GM15510 (cell line): Measurements from ENCODE around the gene GNG7.

Experiments
- POLR2A ChIP-seq: IDR thresholded peaks from 3 replicates; pipeline ENCODE4 v1.6.1; 2011; ENCODE audit warnings: borderline replicate concordance; ENCODE audit not compliant: insufficient read length; ENCODE audit errors: extremely low read depth

Gene GNG7

GRCh38 chr19:2591537-2592291 lies 110.8 kb downstream of the GNG7 start:
- no peak for TF ChIP-seq POLR2A

- no peak for TF ChIP-seq POLR2A
Observed at GRCh38 chr19:2590630-2591399, 111.7 kb downstream of the GNG7 start.

- TF ChIP-seq POLR2A = no peak
Observed at GRCh38 chr19:2589441-2589840, 113.1 kb downstream of the GNG7 start.

GRCh38 chr19:2588081-2588777 lies 114.3 kb downstream of the GNG7 start:
- no peak for TF ChIP-seq POLR2A

- no peak for TF ChIP-seq POLR2A
Observed at GRCh38 chr19:2587001-2587719, 115.3 kb downstream of the GNG7 start.

GRCh38 chr19:2586196-2586595 lies 116.3 kb downstream of the GNG7 start:
- no peak for TF ChIP-seq POLR2A

GRCh38 chr19:2584002-2584401 lies 118.5 kb downstream of the GNG7 start:
- no peak for TF ChIP-seq POLR2A

- no peak for TF ChIP-seq POLR2A
Observed at GRCh38 chr19:2582984-2583956, 119.2 kb downstream of the GNG7 start.

GRCh38 chr19:2579678-2580280 lies 122.7 kb downstream of the GNG7 start:
- no peak for TF ChIP-seq POLR2A

- no peak for TF ChIP-seq POLR2A
Observed at GRCh38 chr19:2578901-2579677, 123.4 kb downstream of the GNG7 start.

- TF ChIP-seq POLR2A = no peak
Observed at GRCh38 chr19:2578391-2578890, 124.1 kb downstream of the GNG7 start.

- no peak for TF ChIP-seq POLR2A
Observed at GRCh38 chr19:2577722-2578335, 124.7 kb downstream of the GNG7 start.
